ENCODE measurements around the gene COLEC11.
A peak's percentile ranks its signal among the peaks of the same experiment; 100 is the strongest.

Gene COLEC11

GRCh38 chr2:3625186-3625585 is 30.3 kb downstream of the COLEC11 start:
- in situ Hi-C loops (cut with HindIII; ENCODE audit: low pct_unique_long_range_greater_than_20kb, low sequenced_read_pairs): no loop called here
- TF ChIP-seq JUND (IDR thresholded peaks at IDR 0.05; ENCODE audit: low read depth): no peak
- DNase-seq (ENCODE audit: low read depth in 1 of 2, low spot score in 1 of 2): no peak

GRCh38 chr2:3626118-3626811 is 31.4 kb downstream of the COLEC11 start:
- in situ Hi-C loops (cut with HindIII; ENCODE audit: low pct_unique_long_range_greater_than_20kb, low sequenced_read_pairs): no loop called here
- DNase-seq (ENCODE audit: low read depth in 1 of 2, low spot score in 1 of 2): no peak
- no peak for TF ChIP-seq JUND (IDR thresholded peaks at IDR 0.05; ENCODE audit: low read depth)

GRCh38 chr2:3626812-3627499 is 32.0 kb downstream of the COLEC11 start:
- in situ Hi-C loops (cut with HindIII; ENCODE audit: low pct_unique_long_range_greater_than_20kb, low sequenced_read_pairs): no loop called here
- no peak for TF ChIP-seq JUND (IDR thresholded peaks at IDR 0.05; ENCODE audit: low read depth)
- no peak for DNase-seq (ENCODE audit: low read depth in 1 of 2, low spot score in 1 of 2)

GRCh38 chr2:3627500-3628100 is 32.7 kb downstream of the COLEC11 start:
- in situ Hi-C loops (cut with HindIII; ENCODE audit: low pct_unique_long_range_greater_than_20kb, low sequenced_read_pairs): no loop called here
- TF ChIP-seq JUND (IDR thresholded peaks at IDR 0.05; ENCODE audit: low read depth): no peak
- DNase-seq (ENCODE audit: low read depth in 1 of 2, low spot score in 1 of 2): no peak

GRCh38 chr2:3628241-3628679 is 33.3 kb downstream of the COLEC11 start:
- in situ Hi-C loops (cut with HindIII; ENCODE audit: low pct_unique_long_range_greater_than_20kb, low sequenced_read_pairs): no loop called here
- TF ChIP-seq JUND (IDR thresholded peaks at IDR 0.05; ENCODE audit: low read depth): no peak
- DNase-seq (ENCODE audit: low read depth in 1 of 2, low spot score in 1 of 2): no peak

GRCh38 chr2:3628800-3629199 is 33.9 kb downstream of the COLEC11 start:
- no peak for TF ChIP-seq JUND (IDR thresholded peaks at IDR 0.05; ENCODE audit: low read depth)
- in situ Hi-C loops (cut with HindIII; ENCODE audit: low pct_unique_long_range_greater_than_20kb, low sequenced_read_pairs): no loop called here

GRCh38 chr2:3630631-3631030 is 35.7 kb downstream of the COLEC11 start:
- no peak for DNase-seq (ENCODE audit: low read depth in 1 of 2, low spot score in 1 of 2)
- TF ChIP-seq JUND (IDR thresholded peaks at IDR 0.05; ENCODE audit: low read depth): no peak
- in situ Hi-C loops (cut with HindIII; ENCODE audit: low pct_unique_long_range_greater_than_20kb, low sequenced_read_pairs): no loop called here

More at GRCh38 chr2:3628800-3629199, 33.9 kb downstream of the COLEC11 start:
- DNase-seq (ENCODE audit: low read depth in 1 of 2, low spot score in 1 of 2): peak in 1 of 2 experiments; percentile 42

- in situ Hi-C loops (cut with HindIII; ENCODE audit: low pct_unique_long_range_greater_than_20kb, low sequenced_read_pairs): no loop called here
- TF ChIP-seq JUND (IDR thresholded peaks at IDR 0.05; ENCODE audit: low read depth): no peak
- no peak for DNase-seq (ENCODE audit: low read depth in 1 of 2, low spot score in 1 of 2)
Observed at GRCh38 chr2:3631161-3631850, 36.4 kb downstream of the COLEC11 start.

- TF ChIP-seq JUND (IDR thresholded peaks at IDR 0.05; ENCODE audit: low read depth): no peak
- in situ Hi-C loops (cut with HindIII; ENCODE audit: low pct_unique_long_range_greater_than_20kb, low sequenced_read_pairs): no loop called here
- no peak for DNase-seq (ENCODE audit: low read depth in 1 of 2, low spot score in 1 of 2)
Observed at GRCh38 chr2:3631851-3632659, 37.1 kb downstream of the COLEC11 start.

GRCh38 chr2:3633089-3633981 is 38.4 kb downstream of the COLEC11 start:
- DNase-seq (ENCODE audit: low read depth in 1 of 2, low spot score in 1 of 2): no peak
- no peak for TF ChIP-seq JUND (IDR thresholded peaks at IDR 0.05; ENCODE audit: low read depth)
- in situ Hi-C loops (cut with HindIII; ENCODE audit: low pct_unique_long_range_greater_than_20kb, low sequenced_read_pairs): no loop called here

- in situ Hi-C loops (cut with HindIII; ENCODE audit: low pct_unique_long_range_greater_than_20kb, low sequenced_read_pairs): no loop called here
- no peak for DNase-seq (ENCODE audit: low read depth in 1 of 2, low spot score in 1 of 2)
- no peak for TF ChIP-seq JUND (IDR thresholded peaks at IDR 0.05; ENCODE audit: low read depth)
Observed at GRCh38 chr2:3633982-3634595, 39.2 kb downstream of the COLEC11 start.
